ENCODE measurements around the gene SEZ6L2.
"Not testable (repeated sequence)": the region's sequence is repeated elsewhere in the genome, so short reads cannot be mapped to it uniquely, and the experiment has no call there.

SEZ6L2 gene

GRCh38 chr16:29883987-29884386 is 15.4 kb downstream of the SEZ6L2 start:
- H3K4me3 ChIP-seq (ENCODE audit: low read length), result no peak overlapping the region
- TF ChIP-seq ZNF274 (IDR thresholded peaks at IDR 0.05; ENCODE audit: low read depth, low read length), result no peak

DNA sequence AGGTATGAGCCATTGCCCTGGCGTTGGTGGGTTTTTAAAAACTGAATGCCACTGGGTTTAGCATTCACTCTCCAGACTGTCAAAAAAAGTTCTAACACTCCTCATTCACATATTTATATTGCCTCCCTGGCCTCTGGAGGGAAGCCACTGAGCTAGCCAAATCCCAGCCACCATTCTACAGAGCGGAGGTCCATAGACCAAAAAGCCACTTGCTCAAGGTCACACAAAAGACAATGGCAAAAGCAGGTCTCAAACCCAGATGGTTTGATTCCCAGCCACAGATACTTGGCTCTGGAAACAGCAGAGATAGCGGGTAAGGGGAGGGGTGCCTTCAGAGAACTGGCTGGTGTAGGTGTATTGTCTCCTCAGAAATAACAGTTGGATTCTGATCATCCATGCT is 18.3 kb downstream of the SEZ6L2 start:
- no peak for TF ChIP-seq ZNF274 (IDR thresholded peaks at IDR 0.05; ENCODE audit: low read depth, low read length)
- H3K4me3 ChIP-seq (ENCODE audit: low read length), result no peak overlapping the region

GRCh38 chr16:29878172-29878571 is 21.2 kb downstream of the SEZ6L2 start:
- no peak overlapping the region for H3K4me3 ChIP-seq (ENCODE audit: low read length)
- no peak for TF ChIP-seq ZNF274 (IDR thresholded peaks at IDR 0.05; ENCODE audit: low read depth, low read length)

- no peak overlapping the region for H3K4me3 ChIP-seq (ENCODE audit: low read length)
- TF ChIP-seq ZNF274 (IDR thresholded peaks at IDR 0.05; ENCODE audit: low read depth, low read length), result no peak
These were observed 21.9 kb downstream of the SEZ6L2 start for GRCh38 chr16:29877266-29877961.

- H3K4me3 ChIP-seq (ENCODE audit: low read length), result no peak overlapping the region
- TF ChIP-seq ZNF274 (IDR thresholded peaks at IDR 0.05; ENCODE audit: low read depth, low read length), result no peak
These were observed 22.6 kb downstream of the SEZ6L2 start for GRCh38 chr16:29876594-29877249.

DNA sequence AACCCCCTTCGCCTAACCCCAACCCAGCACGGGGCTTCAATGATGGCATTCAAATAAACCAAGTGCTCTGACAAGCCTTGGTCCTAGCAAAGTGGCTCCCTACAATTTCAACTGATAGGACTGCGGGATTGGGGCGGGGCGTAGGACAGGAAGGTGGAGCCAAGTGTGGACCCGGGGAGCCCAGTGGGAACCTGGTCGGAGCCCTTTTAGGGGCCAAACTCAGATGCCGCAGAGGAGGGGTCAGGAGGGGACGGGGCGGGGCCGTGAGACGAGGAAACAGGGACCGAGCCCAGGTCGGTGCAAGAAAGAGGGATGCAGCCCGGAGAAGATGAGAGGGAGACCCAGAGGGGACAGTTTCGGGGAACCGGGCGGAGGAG is 23.1 kb downstream of the SEZ6L2 start:
- H3K4me3 ChIP-seq (ENCODE audit: low read length), result no peak overlapping the region
- TF ChIP-seq ZNF274 (IDR thresholded peaks at IDR 0.05; ENCODE audit: low read depth, low read length), result no peak

GRCh38 chr16:29875206-29875605 is 24.1 kb downstream of the SEZ6L2 start:
- no peak for TF ChIP-seq ZNF274 (IDR thresholded peaks at IDR 0.05; ENCODE audit: low read depth, low read length)
- H3K4me3 ChIP-seq (ENCODE audit: low read length), result no peak overlapping the region

DNA sequence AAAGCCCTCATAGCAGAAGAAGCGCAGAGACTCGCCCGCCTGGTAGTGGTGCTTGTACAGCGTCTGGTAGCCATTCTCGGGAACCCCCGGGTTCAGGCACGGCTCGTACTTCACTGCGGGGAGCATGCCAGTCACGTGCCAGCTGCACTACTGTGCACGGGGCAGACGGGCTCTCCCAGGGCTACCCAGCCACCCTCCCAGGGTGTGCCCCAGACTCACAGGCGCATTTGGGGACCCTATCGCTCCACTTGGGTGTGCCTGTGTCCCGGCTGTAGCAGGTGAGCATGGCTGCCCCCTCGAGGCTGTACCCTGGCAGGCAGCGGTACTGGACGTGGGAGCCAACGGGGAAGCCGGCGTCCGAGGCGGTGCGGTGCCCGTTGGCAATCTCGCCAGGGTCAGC is 26.0 kb downstream of the SEZ6L2 start:
- H3K4me3 ChIP-seq (ENCODE audit: low read length), result no peak overlapping the region
- TF ChIP-seq ZNF274 (IDR thresholded peaks at IDR 0.05; ENCODE audit: low read depth, low read length), result no peak

DNA sequence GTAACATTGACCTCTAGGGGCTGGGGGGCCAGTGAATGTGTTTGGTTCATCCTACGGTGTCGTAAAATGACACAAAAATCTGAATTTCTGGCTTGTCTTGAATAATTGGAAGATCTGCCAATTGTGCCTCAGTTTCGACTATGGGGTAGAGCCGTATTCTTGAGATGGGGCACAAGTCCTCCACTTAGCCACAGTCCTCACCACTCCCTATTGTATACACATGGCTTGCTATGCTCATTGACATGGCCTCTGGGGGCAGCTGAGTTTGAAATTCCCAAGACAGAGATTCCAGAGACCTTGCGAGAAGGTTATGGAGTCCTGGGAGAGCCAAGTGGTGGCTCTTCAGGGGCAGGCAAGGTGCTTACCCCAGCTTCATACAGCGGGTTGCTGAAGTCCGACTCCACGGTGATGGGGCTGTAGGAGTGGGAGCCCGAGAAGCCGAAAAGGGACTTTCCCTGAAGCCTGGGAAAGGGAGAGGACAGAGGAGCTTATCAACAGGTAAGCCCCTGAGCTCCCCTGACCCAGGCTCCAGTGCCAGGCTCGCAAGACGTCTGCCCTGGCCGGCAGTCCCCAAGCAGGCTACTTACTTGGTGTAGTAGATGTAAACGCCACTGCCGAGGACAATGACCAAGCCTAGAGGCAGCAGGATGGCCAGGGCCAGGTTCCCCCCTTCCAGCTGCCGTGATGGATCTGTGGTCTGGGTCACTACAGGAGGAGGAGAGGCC is 27.4 kb downstream of the SEZ6L2 start:
- H3K4me3 ChIP-seq (ENCODE audit: low read length), result no peak overlapping the region
- no peak for TF ChIP-seq ZNF274 (IDR thresholded peaks at IDR 0.05; ENCODE audit: low read depth, low read length)

GRCh38 chr16:29869067-29869466 is 30.3 kb downstream of the SEZ6L2 start:
- H3K4me3 ChIP-seq (ENCODE audit: low read length), result not testable (repeated sequence)

DNA sequence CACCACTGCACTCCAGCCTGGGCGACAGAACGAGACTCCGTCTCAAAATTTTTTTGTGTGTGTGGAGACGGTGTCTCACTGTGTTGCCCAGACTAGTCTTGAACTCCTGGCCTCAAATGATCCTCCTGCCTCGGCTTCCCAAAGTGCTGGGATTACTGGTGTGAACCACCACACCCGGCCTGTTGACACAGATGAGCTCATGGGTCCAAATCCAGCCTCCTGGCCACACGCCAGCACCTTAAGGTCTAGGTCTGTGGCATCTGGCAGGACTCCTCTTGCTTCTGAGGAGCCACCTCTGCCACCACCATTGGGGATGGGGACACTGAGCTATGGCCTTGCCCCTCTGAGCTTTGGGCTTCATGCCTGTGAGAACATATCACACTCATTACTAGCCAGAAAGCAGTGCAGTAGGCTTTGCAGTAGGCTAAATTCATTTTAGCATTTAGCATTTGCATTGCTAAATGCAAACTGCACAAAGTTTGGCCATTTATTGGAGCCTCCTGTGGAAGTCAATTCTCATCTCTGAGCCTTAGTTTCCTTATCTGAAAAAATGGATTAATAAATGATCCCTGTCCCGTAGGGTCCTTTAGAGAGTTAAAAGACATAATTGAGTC is 30.8 kb downstream of the SEZ6L2 start:
- no peak for TF ChIP-seq ZNF274 (IDR thresholded peaks at IDR 0.05; ENCODE audit: low read depth, low read length)

GRCh38 chr16:29864205-29864604 is 35.1 kb downstream of the SEZ6L2 start:
- H3K4me3 ChIP-seq (ENCODE audit: low read length), result no peak overlapping the region
- TF ChIP-seq ZNF274 (IDR thresholded peaks at IDR 0.05; ENCODE audit: low read depth, low read length), result no peak

More for the DNA sequence above, 30.8 kb downstream of the SEZ6L2 start:
- no peak overlapping the region for H3K4me3 ChIP-seq (ENCODE audit: low read length)

GRCh38 chr16:29863669-29863984 is 35.7 kb downstream of the SEZ6L2 start:
- peak overlapping the region; percentile 8; the same call in 1 of the 2 replicates for H3K4me3 ChIP-seq (ENCODE audit: low read length)
- TF ChIP-seq ZNF274 (IDR thresholded peaks at IDR 0.05; ENCODE audit: low read depth, low read length), result no peak

- peak within 1 kb of the TSS; percentile 73 for H3K4me3 ChIP-seq (ENCODE audit: low read length)
- no peak for TF ChIP-seq ZNF274 (IDR thresholded peaks at IDR 0.05; ENCODE audit: low read depth, low read length)
These were observed 36.3 kb downstream of the SEZ6L2 start, which contains the start of gene CDIPT for GRCh38 chr16:29862884-29863668. Gene CDIPT, minus strand, starts transcription at chr16:29863226. Its CDS starts 369 bp downstream, at chr16:29862857.
